ENCODE data around the gene P4HB.

The P4HB gene

DNA sequence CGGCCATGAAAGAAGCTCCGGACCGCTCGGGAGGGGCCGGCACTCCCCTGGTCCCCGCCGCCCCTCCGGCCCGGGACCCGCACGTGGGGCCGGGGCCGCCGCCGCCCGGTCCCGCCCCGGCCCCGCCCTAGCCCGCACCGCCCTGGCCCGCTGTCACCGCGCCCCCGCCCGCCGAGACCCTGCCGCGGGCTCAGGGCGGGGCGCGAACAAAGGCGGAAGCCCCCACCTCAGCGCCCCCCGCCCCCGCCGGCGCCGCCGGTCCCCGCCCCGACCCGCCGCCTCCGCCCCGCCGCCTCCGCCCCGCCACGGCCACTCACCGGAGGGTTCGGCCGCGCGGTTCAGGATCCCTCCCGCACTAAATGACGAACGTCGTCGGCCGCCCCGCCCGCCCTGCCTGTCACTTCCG is 10.6 kb upstream of the P4HB start, which contains the start of gene ARHGDIA:
ARHGDIA (minus strand) TSS at position 357 of the 406 bp plus-strand sequence. CDS start 1,407 bp downstream, outside the sequence.
- Histone ChIP-seq H3K4me3 (ENCODE audit: low read depth, low read length) (peak within 1 kb of the TSS; percentile 90), H3K9me3 (no peaks in the 10 kb centered on the region), H3K27me3 (no peaks in the 10 kb centered on the region), H3K4me1 (peaks cover 26% of the 10 kb centered on the region), H3K36me3 (peaks cover 25% of the 10 kb centered on the region)
- TF ChIP-seq CTCF (IDR thresholded peaks at IDR 0.05; ENCODE audit: low read depth, low read length), result no peak
- no peak for DNase-seq

GRCh38 chr17:81870131-81870980 is 10.0 kb upstream of the P4HB start:
- peaks cover 26% of the 10 kb centered on the region for H3K4me1 ChIP-seq
- no peak for TF ChIP-seq CTCF (IDR thresholded peaks at IDR 0.05; ENCODE audit: low read depth, low read length)
- H3K9me3 ChIP-seq, result no peaks in the 10 kb centered on the region
- peak overlapping the region; percentile 90 for H3K4me3 ChIP-seq (ENCODE audit: low read depth, low read length)
- H3K27me3 ChIP-seq, result no peaks in the 10 kb centered on the region
- H3K36me3 ChIP-seq, result peaks cover 25% of the 10 kb centered on the region
- peak; percentile 36 for DNase-seq

DNA sequence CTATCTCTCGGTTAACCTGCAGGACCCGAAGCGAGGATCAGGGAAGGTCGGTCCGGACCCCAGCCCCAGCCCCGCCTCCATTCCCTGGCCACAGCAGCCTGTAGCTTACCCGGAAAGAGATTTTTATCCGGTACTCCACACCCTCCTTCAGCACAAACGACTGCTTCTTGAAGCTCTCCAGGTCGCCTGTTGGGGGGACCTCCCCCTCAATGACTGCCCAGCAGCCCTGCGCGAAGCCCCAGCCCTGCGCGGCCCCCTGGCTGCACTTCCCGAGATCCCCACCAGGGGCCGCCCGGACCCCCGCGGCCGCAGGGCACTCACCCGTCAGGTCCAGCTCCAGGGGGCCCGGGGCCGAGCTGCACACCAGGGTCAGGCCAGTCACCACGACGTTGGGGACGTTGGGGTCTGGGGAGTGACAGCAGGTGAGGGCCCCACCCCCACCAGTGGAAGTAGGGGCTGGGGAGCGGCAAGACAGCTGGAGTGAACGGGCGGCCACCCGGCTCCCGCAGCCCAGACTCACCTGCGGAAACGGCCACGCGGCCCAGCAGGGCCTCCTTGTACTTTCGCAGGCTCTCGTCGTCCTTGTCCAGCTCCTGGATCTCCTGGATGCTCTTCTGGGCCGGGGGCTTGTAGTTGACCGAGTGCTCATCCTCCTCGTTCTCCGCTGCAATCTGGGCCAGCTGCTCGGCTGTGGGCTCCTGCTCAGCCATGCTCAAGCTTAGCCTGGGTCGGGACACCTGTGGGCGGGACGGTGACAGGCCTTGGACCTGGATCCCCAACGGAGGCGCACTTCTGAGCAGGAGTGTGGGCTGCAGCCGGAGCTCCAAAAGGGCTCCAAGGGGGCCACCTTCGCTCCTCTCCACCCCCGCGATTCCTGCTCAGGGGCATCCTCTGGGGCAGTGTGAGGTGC is 9.1 kb upstream of the P4HB start:
- H3K4me1 ChIP-seq, result peaks cover 26% of the 10 kb centered on the region
- H3K4me3 ChIP-seq (ENCODE audit: low read depth, low read length), result peak overlapping the region; percentile 90
- peak; percentile 78 for DNase-seq

DNA sequence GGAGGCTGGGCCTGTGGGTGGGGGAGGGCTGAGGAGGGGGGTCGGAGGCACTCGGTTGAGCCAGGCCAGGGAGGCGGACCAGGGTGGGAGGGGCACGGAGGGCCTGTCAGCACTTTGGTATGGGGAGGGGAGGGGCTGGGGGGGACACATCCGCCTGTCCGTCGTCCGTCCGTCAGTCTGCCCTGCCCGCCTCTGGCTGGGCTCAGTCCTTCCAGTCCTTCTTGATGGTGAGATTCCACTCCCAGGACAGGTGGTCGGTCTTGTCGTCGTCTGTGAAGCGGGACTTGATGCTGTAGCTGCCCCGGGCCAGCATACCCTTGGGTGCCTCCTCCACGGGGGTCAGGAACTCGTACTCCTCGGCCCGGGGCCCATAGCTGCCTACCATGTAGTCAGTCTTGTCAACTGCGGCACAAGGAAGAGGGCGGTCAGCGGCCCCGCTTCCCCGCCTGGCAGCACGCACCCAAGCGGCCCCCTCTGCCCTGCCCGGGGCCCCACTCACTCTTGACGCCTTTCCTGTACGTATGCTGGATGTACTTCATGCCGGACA is 8.4 kb upstream of the P4HB start:
- Histone ChIP-seq H3K4me3 (ENCODE audit: low read depth, low read length) (peak overlapping the region; percentile 90), H3K4me1 (peaks cover 26% of the 10 kb centered on the region), H3K9me3 (no peaks in the 10 kb centered on the region), H3K27me3 (no peaks in the 10 kb centered on the region), H3K36me3 (peaks cover 27% of the 10 kb centered on the region)
- DNase-seq, result peak; percentile 63
- no peak for TF ChIP-seq CTCF (IDR thresholded peaks at IDR 0.05; ENCODE audit: low read depth, low read length)

More for the DNA sequence above, 9.1 kb upstream of the P4HB start:
- Histone ChIP-seq H3K27me3 (no peaks in the 10 kb centered on the region), H3K9me3 (no peaks in the 10 kb centered on the region), H3K36me3 (peaks cover 25% of the 10 kb centered on the region)
- peak; percentile 78 for TF ChIP-seq CTCF (IDR thresholded peaks at IDR 0.05; ENCODE audit: low read depth, low read length)

GRCh38 chr17:81867991-81868673 is 7.8 kb upstream of the P4HB start:
- Histone ChIP-seq H3K9me3 (no peaks in the 10 kb centered on the region), H3K4me3 (ENCODE audit: low read depth, low read length) (no peak overlapping the region), H3K27me3 (no peaks in the 10 kb centered on the region), H3K4me1 (peaks cover 26% of the 10 kb centered on the region), H3K36me3 (peaks cover 33% of the 10 kb centered on the region)
- no peak for DNase-seq
- TF ChIP-seq CTCF (IDR thresholded peaks at IDR 0.05; ENCODE audit: low read depth, low read length), result no peak

Data from BE2C (cell line).